IMR-90 (cell line): ENCODE results near the gene CRTC1. TPM values are rescaled to one million over a fixed set of nuclear protein-coding genes. Genes with fewer than 3 reads are reported as not detected.

Experiments
- ATAC-seq: fragments of 200-7000 bp; cut with Tn5 transposase; 2 replicates; pipeline ENCODE4 v1.9.1; 2020; ENCODE audit warnings: low read depth, mild to moderate bottlenecking, moderate library complexity
- BruUV-seq: library from RNA; stranded (reverse); fragments of 400-500 nt; replicated peaks from 2 replicates; lab custom pipeline; 2021; lab: Mats Ljungman, UMichigan
- CTCF ChIA-PET: fragments of 300-600 bp; formaldehyde crosslinking; extraction: SDS; loops from one replicate; lab custom pipeline; 2021; ENCODE audit warnings: antibody characterized with exemption; lab: Yijun Ruan, JAX
- POLR2A ChIA-PET: fragments of 300-600 bp; sonication (Branson Sonifier 250); formaldehyde crosslinking; loops from one replicate; lab custom pipeline; 2022; ENCODE audit warnings: antibody characterized with exemption; ENCODE audit not compliant: unreplicated experiment; lab: Charles Lee
- DNase-seq: peaks from one replicate; pipeline ENCODE4 v3.0.0; 2013
- H2AFZ ChIP-seq: replicated peaks from 2 replicates; pipeline ENCODE3; 2013; ENCODE audit warnings: low read length, mild to moderate bottlenecking; ENCODE audit not compliant: poor library complexity
- H2AK5ac ChIP-seq: 2 replicates; pipeline ENCODE4 v1.6.1; 2013; ENCODE audit warnings: low read depth, low read length, inconsistent platforms
- H2AK9ac ChIP-seq: replicated peaks from 2 replicates; pipeline ENCODE3; 2013; ENCODE audit warnings: mild to moderate bottlenecking, low read depth, low read length, moderate library complexity; ENCODE audit not compliant: poor library complexity
- H2BK120ac ChIP-seq: 2 replicates; pipeline ENCODE4 v1.6.1; 2013; ENCODE audit warnings: low read depth, low read length, inconsistent platforms
- H2BK15ac ChIP-seq: 3 replicates; pipeline ENCODE4 v1.6.1; 2013; ENCODE audit warnings: low read depth, low read length, inconsistent platforms
- H2BK20ac ChIP-seq: 2 replicates; pipeline ENCODE4 v1.6.1; 2013; ENCODE audit warnings: low read depth, mild to moderate bottlenecking, inconsistent platforms, low read length, moderate library complexity
- H2BK5ac ChIP-seq: 2 replicates; pipeline ENCODE4 v1.6.1; 2013; ENCODE audit warnings: mild to moderate bottlenecking, low read depth, low read length, inconsistent platforms; ENCODE audit not compliant: poor library complexity, severe bottlenecking
- H3K14ac ChIP-seq: replicated peaks from 2 replicates; pipeline ENCODE4 v1.6.1; 2013; ENCODE audit warnings: low read depth, low read length, inconsistent platforms
- H3K18ac ChIP-seq: 2 replicates; pipeline ENCODE4 v1.6.1; 2013; ENCODE audit warnings: low read depth, low read length, control low read depth
- H3K23ac ChIP-seq: 2 replicates; pipeline ENCODE4 v1.6.1; 2013; ENCODE audit warnings: low read depth, low read length, inconsistent platforms
- H3K27ac ChIP-seq: 2 replicates; pipeline ENCODE4 v1.5.1; 2013; ENCODE audit warnings: mild to moderate bottlenecking, control low read depth, low read length; ENCODE audit not compliant: insufficient read depth
- H3K27me3 ChIP-seq: 2 replicates; pipeline ENCODE4 v1.6.1; 2013; ENCODE audit warnings: low read length; ENCODE audit not compliant: control insufficient read depth, insufficient read depth
- H3K36me3 ChIP-seq: 2 replicates; pipeline ENCODE4 v1.6.1; 2013; ENCODE audit warnings: low read length, mixed read lengths; ENCODE audit not compliant: control insufficient read depth, insufficient read depth
- H3K4ac ChIP-seq: 2 replicates; pipeline ENCODE4 v1.6.1; 2013; ENCODE audit warnings: low read depth, low read length, inconsistent platforms
- H3K4me1 ChIP-seq: 2 replicates; pipeline ENCODE4 v1.6.1; 2013; ENCODE audit warnings: low read length, mixed read lengths; ENCODE audit not compliant: control insufficient read depth, insufficient read depth
- H3K4me2 ChIP-seq: 2 replicates; pipeline ENCODE4 v1.6.1; 2013; ENCODE audit warnings: low read depth, mild to moderate bottlenecking, control low read depth, low read length, moderate library complexity
- H3K4me3 ChIP-seq: 2 replicates; pipeline ENCODE4 v1.5.1; 2013; ENCODE audit warnings: low read depth, mild to moderate bottlenecking, control low read depth, low read length, moderate library complexity; ENCODE audit not compliant: insufficient read depth
- H3K56ac ChIP-seq: 2 replicates; pipeline ENCODE4 v1.6.1; 2013; ENCODE audit warnings: low read length, inconsistent platforms; ENCODE audit not compliant: insufficient read depth; ENCODE audit errors: extremely low read depth
- H3K79me1 ChIP-seq, 2 experiments: 2 replicates each; pipeline ENCODE4 v1.6.1; 2013; ENCODE audit warnings: low read length in 2 of 2, inconsistent platforms in 1 of 2, low read depth in 1 of 2
- H3K9ac ChIP-seq: 2 replicates; pipeline ENCODE4 v1.6.1; 2013; ENCODE audit warnings: low read depth, low read length, control low read depth
- H3K9me1 ChIP-seq: 2 replicates; pipeline ENCODE4 v1.6.1; 2013; ENCODE audit warnings: low read length, inconsistent platforms; ENCODE audit not compliant: insufficient read depth
- H3K9me3 ChIP-seq: 2 replicates; pipeline ENCODE4 v1.6.1; 2013; ENCODE audit warnings: low read length; ENCODE audit not compliant: control insufficient read depth, insufficient read depth
- H4K20me1 ChIP-seq: 2 replicates; pipeline ENCODE4 v1.6.1; 2013; ENCODE audit warnings: low read length, inconsistent platforms; ENCODE audit not compliant: insufficient read depth
- H4K5ac ChIP-seq: 2 replicates; pipeline ENCODE4 v1.6.1; 2013; ENCODE audit warnings: mild to moderate bottlenecking, low read depth, low read length, control low read depth
- H4K8ac ChIP-seq, 2 experiments: 2 replicates each; pipeline ENCODE4 v1.6.1; 2013; ENCODE audit warnings: low read depth in 2 of 2, low read length in 2 of 2, control low read depth in 1 of 2, inconsistent platforms in 1 of 2
- H4K91ac ChIP-seq: 2 replicates; pipeline ENCODE4 v1.6.1; 2013; ENCODE audit warnings: low read depth, low read length, inconsistent platforms; ENCODE audit not compliant: insufficient read depth
- BHLHE40 ChIP-seq: fragments of 150-350 bp; IDR thresholded peaks from 2 replicates; pipeline ENCODE4 v1.6.1; 2016; ENCODE audit warnings: mild to moderate bottlenecking, low read depth, low read length
- CEBPB ChIP-seq: IDR thresholded peaks from 2 replicates; pipeline ENCODE4 v1.6.1; 2012; ENCODE audit warnings: low read depth, low read length, improper control_type of control experiment
- CHD1 ChIP-seq: IDR thresholded peaks from 2 replicates; pipeline ENCODE4 v1.6.1; 2012; ENCODE audit warnings: low read depth, low read length, improper control_type of control experiment
- FOS ChIP-seq: fragments of 150-350 bp; IDR thresholded peaks from 2 replicates; pipeline ENCODE4 v1.6.1; 2016; ENCODE audit warnings: low read depth, low read length
- MAFK ChIP-seq: IDR thresholded peaks from 2 replicates; pipeline ENCODE4 v1.6.1; 2012; ENCODE audit warnings: low read depth, low read length, improper control_type of control experiment
- MAZ ChIP-seq: IDR thresholded peaks from 2 replicates; pipeline ENCODE4 v1.6.1; 2012; ENCODE audit warnings: low read depth, mild to moderate bottlenecking, low read length, improper control_type of control experiment, moderate library complexity, borderline replicate concordance
- MXI1 ChIP-seq: IDR thresholded peaks from 2 replicates; pipeline ENCODE4 v1.6.1; 2012; ENCODE audit warnings: low read depth, mild to moderate bottlenecking, low read length, moderate library complexity, borderline replicate concordance
- NFE2L2 ChIP-seq: fragments of 150-350 bp; IDR thresholded peaks from 2 replicates; pipeline ENCODE4 v1.6.1; 2016; ENCODE audit warnings: low read depth, mild to moderate bottlenecking, low read length
- POLR2A ChIP-seq: IDR thresholded peaks from 2 replicates; pipeline ENCODE4 v1.6.1; 2012; ENCODE audit warnings: mild to moderate bottlenecking, low read depth, low read length
- RAD21 ChIP-seq: IDR thresholded peaks from 2 replicates; pipeline ENCODE4 v1.6.1; 2012; ENCODE audit warnings: low read length, improper control_type of control experiment
- RCOR1 ChIP-seq: IDR thresholded peaks from 2 replicates; pipeline ENCODE4 v1.6.1; 2012; ENCODE audit warnings: mild to moderate bottlenecking, low read length, improper control_type of control experiment; ENCODE audit not compliant: insufficient replicate concordance
- RFX5 ChIP-seq: IDR thresholded peaks from 2 replicates; pipeline ENCODE4 v1.8.0; 2012; ENCODE audit warnings: low read depth, mild to moderate bottlenecking, low read length, moderate library complexity
- SMC3 ChIP-seq: fragments of 150-350 bp; IDR thresholded peaks from 2 replicates; pipeline ENCODE4 v1.6.1; 2016; ENCODE audit warnings: low read depth, mild to moderate bottlenecking, antibody characterized with exemption, low read length, moderate library complexity
- WGBS, 2 experiments: methylation state at CpG; one replicate each; pipeline versions ENCODE4 v1.1.5 to v1.1.7; 2013; ENCODE audit warnings: missing lambda C conversion rate in 2 of 2; ENCODE audit not compliant: insufficient read length in 1 of 2; ENCODE audit errors: extremely low coverage in 2 of 2; 5-methylcytosine and 5-hydroxymethylcytosine counted together
- dilution Hi-C: fragments of 300-500 bp; cut with HindIII; formaldehyde crosslinking; loops from one replicate; pipeline ENCODE4 v1.14.3; 2018; ENCODE audit warnings: low sequenced_read_pairs; ENCODE audit not compliant: unreplicated experiment
- in situ Hi-C: fragments of 300-500 bp; cut with MboI; formaldehyde crosslinking; loops from 3 replicates; pipeline ENCODE4 v1.14.3; 2019; ENCODE audit warnings: low sequenced_read_pairs, inconsistent platforms, mixed read lengths
- intact Hi-C: fragments of 100-400 bp; cut with micrococcal nuclease; formaldehyde crosslinking; loops from 2 replicates; pipeline ENCODE4 v1.10.0; 2022
- polyA plus RNA-seq, 3 experiments: library from polyadenylated mRNA; depleted of rRNA; stranded (reverse); fragments of >200 nt; gene quantifications; 2 replicates each; pipeline ENCODE4 v1.2.3, GENCODE V29; 2012; ENCODE audit warnings: low replicate concordance in 1 of 3
- total RNA-seq: library from RNA; depleted of rRNA; stranded (reverse); fragments of >200 nt; gene quantifications from 2 replicates; pipeline ENCODE4 v1.2.3, GENCODE V29; 2012
- TF ChIP-seq, protein P1 (sequence below): fragments of 150-350 bp; IDR thresholded peaks from 2 replicates; pipeline ENCODE4 v1.6.1; 2017; ENCODE audit warnings: mild to moderate bottlenecking, antibody characterized with exemption, low read length, low read depth
- TF ChIP-seq, protein P2 (sequence below): fragments of 150-350 bp; IDR thresholded peaks from 2 replicates; pipeline ENCODE4 v1.6.1; 2016; ENCODE audit warnings: low read depth, mild to moderate bottlenecking, low read length, moderate library complexity, borderline replicate concordance
- TF ChIP-seq, protein P3 (sequence below): conservative IDR thresholded peaks from 2 replicates; pipeline ENCODE4 v1.5.1; 2012; ENCODE audit warnings: mild to moderate bottlenecking, low read depth, low read length, improper control_type of control experiment

The CRTC1 gene
- total and polyA plus RNA-seq, 2 of the 4 experiments (the other 2 are of a cell fraction): 0.18 to 5.7 TPM

DNA sequence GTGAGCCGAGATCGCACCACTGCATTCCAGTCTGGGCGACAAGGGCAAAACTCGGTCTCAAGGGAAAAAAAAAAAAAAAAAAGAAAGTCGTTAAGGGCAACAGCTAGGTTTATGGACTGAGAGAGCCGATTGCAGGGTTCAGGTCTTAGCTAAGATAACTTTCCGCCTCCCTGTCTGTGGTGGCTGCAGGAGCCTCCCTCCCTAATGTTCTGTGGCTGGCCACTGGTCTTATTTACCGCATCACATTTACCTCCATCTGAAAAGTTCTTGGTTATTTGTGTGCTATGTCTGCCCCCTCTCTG is 722 bp upstream of the CRTC1 start:
- Histone ChIP-seq H4K20me1 (peaks cover 28% of the 10 kb centered on the region), H3K4me1 (peaks cover 25% of the 10 kb centered on the region), H3K9me3 (no peaks in the 10 kb centered on the region), H2BK15ac (peak overlapping the region; percentile 34; the same call in 1 of the 3 replicates), H3K23ac (peak overlapping the region; percentile 72; the same call in 1 of the 2 replicates), H2AK9ac (peak overlapping the region; percentile 86), H2AFZ (peak overlapping the region; percentile 91), H4K91ac (peak overlapping the region; percentile 67), H2BK5ac (peak overlapping the region; percentile 61), H3K4me3 (peak overlapping the region; percentile 53), H3K9me1 (peaks cover 20% of the 10 kb centered on the region), H2AK5ac (peak overlapping the region; percentile 76), H3K14ac (peak overlapping the region; percentile 96), H3K56ac (peak overlapping the region; percentile 29; the same call in 1 of the 2 replicates), H3K79me1 (peaks cover 24 to 40% of the 10 kb centered on the region in 2 experiments), H4K5ac (peak overlapping the region; percentile 75), H3K27me3 (no peaks in the 10 kb centered on the region), H3K18ac (peak overlapping the region; percentile 56; the same call in 1 of the 2 replicates), H3K4ac (peak overlapping the region; percentile 91), H3K9ac (peak overlapping the region; percentile 71; the same call in 1 of the 2 replicates), H3K4me2 (peak overlapping the region; percentile 88), H3K36me3 (no peaks in the 10 kb centered on the region), H3K27ac (peak overlapping the region; percentile 85), H2BK120ac (peak overlapping the region; percentile 63), H2BK20ac (0 out of 2 replicates have a peak overlapping the region, but pooled peaks have one; percentile 20), H4K8ac (peak overlapping the region; percentile 75 to 98)
- intact Hi-C loops: no loop called here
- BruUV-seq: no TSS peak
- ATAC-seq (no peak), DNase-seq (no peak)
- ChIA-PET CTCF (no interaction called here), POLR2A (interaction anchor here (0.6 kb wide), 1 partner anchor 536 kb away, joined by 3 read pairs; no protein-coding TSS in a partner anchor)
- dilution Hi-C loops: no loop called here
- TF ChIP-seq FOS (no peak), MAZ (no peak), NFE2L2 (no peak), RFX5 (no peak), CHD1 (no peak), MAFK (no peak), RAD21 (no peak), SMC3 (no peak), CEBPB (no peak), BHLHE40 (no peak), POLR2A (no peak), RCOR1 (no peak), MXI1 (no peak)
- TF ChIP-seq, protein P1, sequence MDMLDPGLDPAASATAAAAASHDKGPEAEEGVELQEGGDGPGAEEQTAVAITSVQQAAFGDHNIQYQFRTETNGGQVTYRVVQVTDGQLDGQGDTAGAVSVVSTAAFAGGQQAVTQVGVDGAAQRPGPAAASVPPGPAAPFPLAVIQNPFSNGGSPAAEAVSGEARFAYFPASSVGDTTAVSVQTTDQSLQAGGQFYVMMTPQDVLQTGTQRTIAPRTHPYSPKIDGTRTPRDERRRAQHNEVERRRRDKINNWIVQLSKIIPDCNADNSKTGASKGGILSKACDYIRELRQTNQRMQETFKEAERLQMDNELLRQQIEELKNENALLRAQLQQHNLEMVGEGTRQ: no peak
- TF ChIP-seq, protein P2, sequence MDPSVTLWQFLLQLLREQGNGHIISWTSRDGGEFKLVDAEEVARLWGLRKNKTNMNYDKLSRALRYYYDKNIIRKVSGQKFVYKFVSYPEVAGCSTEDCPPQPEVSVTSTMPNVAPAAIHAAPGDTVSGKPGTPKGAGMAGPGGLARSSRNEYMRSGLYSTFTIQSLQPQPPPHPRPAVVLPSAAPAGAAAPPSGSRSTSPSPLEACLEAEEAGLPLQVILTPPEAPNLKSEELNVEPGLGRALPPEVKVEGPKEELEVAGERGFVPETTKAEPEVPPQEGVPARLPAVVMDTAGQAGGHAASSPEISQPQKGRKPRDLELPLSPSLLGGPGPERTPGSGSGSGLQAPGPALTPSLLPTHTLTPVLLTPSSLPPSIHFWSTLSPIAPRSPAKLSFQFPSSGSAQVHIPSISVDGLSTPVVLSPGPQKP: no peak
- TF ChIP-seq, protein P3, sequence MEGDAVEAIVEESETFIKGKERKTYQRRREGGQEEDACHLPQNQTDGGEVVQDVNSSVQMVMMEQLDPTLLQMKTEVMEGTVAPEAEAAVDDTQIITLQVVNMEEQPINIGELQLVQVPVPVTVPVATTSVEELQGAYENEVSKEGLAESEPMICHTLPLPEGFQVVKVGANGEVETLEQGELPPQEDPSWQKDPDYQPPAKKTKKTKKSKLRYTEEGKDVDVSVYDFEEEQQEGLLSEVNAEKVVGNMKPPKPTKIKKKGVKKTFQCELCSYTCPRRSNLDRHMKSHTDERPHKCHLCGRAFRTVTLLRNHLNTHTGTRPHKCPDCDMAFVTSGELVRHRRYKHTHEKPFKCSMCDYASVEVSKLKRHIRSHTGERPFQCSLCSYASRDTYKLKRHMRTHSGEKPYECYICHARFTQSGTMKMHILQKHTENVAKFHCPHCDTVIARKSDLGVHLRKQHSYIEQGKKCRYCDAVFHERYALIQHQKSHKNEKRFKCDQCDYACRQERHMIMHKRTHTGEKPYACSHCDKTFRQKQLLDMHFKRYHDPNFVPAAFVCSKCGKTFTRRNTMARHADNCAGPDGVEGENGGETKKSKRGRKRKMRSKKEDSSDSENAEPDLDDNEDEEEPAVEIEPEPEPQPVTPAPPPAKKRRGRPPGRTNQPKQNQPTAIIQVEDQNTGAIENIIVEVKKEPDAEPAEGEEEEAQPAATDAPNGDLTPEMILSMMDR: no peak
- in situ Hi-C loops: no loop called here
- no CpG with 5 or more reads among the region's 8 CpGs for WGBS, 2 experiments
